Measurements from ENCODE around the gene RBM44. TPM values are rescaled to one million over a fixed set of nuclear protein-coding genes. Genes with fewer than 3 reads are reported as not detected.
A peak's percentile ranks its signal among the peaks of the same experiment; 100 is the strongest.

Gene RBM44
- total RNA-seq, 4 donors from 2014 or later, result 0.45 to 1.4 (median 0.93) TPM

DNA sequence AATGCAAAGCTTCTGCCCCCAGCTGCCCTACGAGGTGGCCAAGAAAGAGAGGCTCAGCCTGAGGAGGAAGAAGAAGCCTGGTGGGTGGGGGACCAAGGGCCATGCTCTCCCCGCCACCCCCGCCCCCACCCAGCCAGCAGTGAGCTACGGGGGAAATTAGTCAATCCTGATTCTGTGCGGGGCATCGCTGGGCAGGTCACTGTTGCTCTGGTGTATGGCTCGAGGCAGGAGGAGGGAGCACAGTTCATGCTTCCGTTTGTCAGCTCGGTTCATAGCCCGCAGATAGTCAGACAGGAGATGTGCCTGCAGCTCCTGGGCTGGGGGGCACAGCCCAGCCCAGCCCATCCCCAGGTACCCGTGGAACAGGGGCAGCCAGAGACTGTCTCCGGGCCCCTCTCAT, 78.0 kb downstream of the RBM44 start:
- no peaks in the 10 kb centered on the region for H3K27me3 ChIP-seq
- 48% methylated on average over 2 of the region's 12 CpGs; no CpG with 5 or more reads in 1 of the 2 donors for WGBS, 2 donors (ENCODE audit: low coverage in 1 of 2)
- TF ChIP-seq POLR2A (IDR thresholded peaks at IDR 0.05) (no peak), EP300 (IDR thresholded peaks at IDR 0.05) (no peak), POLR2AphosphoS5 (IDR thresholded peaks at IDR 0.05) (no peak)
- TF ChIP-seq, protein P1, sequence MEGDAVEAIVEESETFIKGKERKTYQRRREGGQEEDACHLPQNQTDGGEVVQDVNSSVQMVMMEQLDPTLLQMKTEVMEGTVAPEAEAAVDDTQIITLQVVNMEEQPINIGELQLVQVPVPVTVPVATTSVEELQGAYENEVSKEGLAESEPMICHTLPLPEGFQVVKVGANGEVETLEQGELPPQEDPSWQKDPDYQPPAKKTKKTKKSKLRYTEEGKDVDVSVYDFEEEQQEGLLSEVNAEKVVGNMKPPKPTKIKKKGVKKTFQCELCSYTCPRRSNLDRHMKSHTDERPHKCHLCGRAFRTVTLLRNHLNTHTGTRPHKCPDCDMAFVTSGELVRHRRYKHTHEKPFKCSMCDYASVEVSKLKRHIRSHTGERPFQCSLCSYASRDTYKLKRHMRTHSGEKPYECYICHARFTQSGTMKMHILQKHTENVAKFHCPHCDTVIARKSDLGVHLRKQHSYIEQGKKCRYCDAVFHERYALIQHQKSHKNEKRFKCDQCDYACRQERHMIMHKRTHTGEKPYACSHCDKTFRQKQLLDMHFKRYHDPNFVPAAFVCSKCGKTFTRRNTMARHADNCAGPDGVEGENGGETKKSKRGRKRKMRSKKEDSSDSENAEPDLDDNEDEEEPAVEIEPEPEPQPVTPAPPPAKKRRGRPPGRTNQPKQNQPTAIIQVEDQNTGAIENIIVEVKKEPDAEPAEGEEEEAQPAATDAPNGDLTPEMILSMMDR (IDR thresholded peaks at IDR 0.05), result no peak
- H3K9me3 ChIP-seq, result no peaks in the 10 kb centered on the region
- peaks cover 0 to 24% of the 10 kb centered on the region in 2 donors for H3K36me3 ChIP-seq
- no peak for ATAC-seq
- peak overlapping the region; percentile 6 to 97 (median 90) for H3K27ac ChIP-seq
- peaks cover 8 to 78% (median 34%) of the 10 kb centered on the region in 3 donors for H3K4me1 ChIP-seq
- H3K4me3 ChIP-seq, result no peak overlapping the region

GRCh38 chr2:237876951-237877491, 78.4 kb downstream of the RBM44 start:
- Histone ChIP-seq H3K4me3 (no peak overlapping the region), H3K27me3 (no peaks in the 10 kb centered on the region), H3K36me3 (peaks cover 0 to 24% of the 10 kb centered on the region in 2 donors), H3K27ac (peak overlapping the region in 3 of 4 donors; percentile 84 to 97 (median 95)), H3K9me3 (no peaks in the 10 kb centered on the region), H3K4me1 (peaks cover 8 to 73% (median 29%) of the 10 kb centered on the region in 3 donors)
- TF ChIP-seq POLR2A (IDR thresholded peaks at IDR 0.05) (no peak), EP300 (IDR thresholded peaks at IDR 0.05) (no peak), POLR2AphosphoS5 (IDR thresholded peaks at IDR 0.05) (no peak)
- TF ChIP-seq, protein P1 (IDR thresholded peaks at IDR 0.05), result no peak
- 90 to 100% methylated on average over 2 to 4 of the region's 23 CpGs for WGBS, 2 donors (ENCODE audit: low coverage in 1 of 2)
- ATAC-seq, result no peak

DNA sequence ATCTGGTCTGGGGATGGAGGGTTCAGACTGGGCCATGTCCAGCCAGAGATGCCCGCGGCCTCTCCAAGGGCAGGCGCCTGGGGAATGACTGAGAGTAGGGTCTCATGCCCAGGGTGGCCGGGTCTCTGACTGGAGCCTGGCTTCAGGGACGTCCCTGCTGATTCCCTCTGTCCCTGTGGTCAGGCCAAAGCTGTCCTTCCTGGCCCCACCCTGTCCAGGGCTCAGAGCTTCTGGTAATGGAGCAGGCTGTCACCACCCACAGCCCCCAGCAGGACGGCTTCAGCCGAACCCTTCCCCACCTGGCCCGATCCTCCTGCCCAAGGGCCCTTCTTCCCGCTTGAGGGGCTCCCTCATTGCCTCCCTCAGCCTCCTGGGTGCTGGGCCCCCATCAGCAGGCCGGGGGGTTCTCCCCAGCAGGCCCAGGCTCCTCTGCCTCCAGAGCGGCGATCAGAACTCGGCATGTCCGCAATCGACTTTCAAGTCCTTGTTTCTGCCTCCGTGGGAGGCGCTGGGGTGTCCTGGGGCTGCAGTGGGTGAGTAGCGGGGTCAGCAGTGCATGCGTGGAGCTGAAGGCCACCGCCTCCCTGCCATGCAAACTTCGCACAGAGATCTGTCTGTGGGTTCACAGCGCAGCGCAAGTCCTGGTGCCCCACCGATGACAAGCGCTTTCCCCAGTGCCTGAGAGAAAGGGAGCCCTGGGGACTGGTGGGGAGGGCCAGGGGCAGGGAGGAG, 79.2 kb downstream of the RBM44 start:
- peaks cover 8 to 72% (median 28%) of the 10 kb centered on the region in 3 donors for H3K4me1 ChIP-seq
- no peak for ATAC-seq
- WGBS, 2 donors (ENCODE audit: low coverage in 1 of 2), result 100% methylated on average over 1 of the region's 25 CpGs; no CpG with 5 or more reads in 1 of the 2 donors
- peak overlapping the region in 3 of 4 donors; percentile 84 to 97 (median 95) for H3K27ac ChIP-seq
- H3K4me3 ChIP-seq, result no peak overlapping the region
- no peaks in the 10 kb centered on the region for H3K9me3 ChIP-seq
- no peak for TF ChIP-seq POLR2A (IDR thresholded peaks at IDR 0.05)
- no peak for TF ChIP-seq EP300 (IDR thresholded peaks at IDR 0.05)
- H3K27me3 ChIP-seq, result no peaks in the 10 kb centered on the region
- peaks cover 0 to 24% of the 10 kb centered on the region in 2 donors for H3K36me3 ChIP-seq

GRCh38 chr2:237878321-237879057, 79.9 kb downstream of the RBM44 start:
- no peak for TF ChIP-seq POLR2A (IDR thresholded peaks at IDR 0.05)
- TF ChIP-seq, protein P1 (IDR thresholded peaks at IDR 0.05), result no peak
- no peak for TF ChIP-seq POLR2AphosphoS5 (IDR thresholded peaks at IDR 0.05)
- no peak for TF ChIP-seq EP300 (IDR thresholded peaks at IDR 0.05)
- 90% methylated on average over 4 of the region's 14 CpGs; no CpG with 5 or more reads in 1 of the 2 donors for WGBS, 2 donors (ENCODE audit: low coverage in 1 of 2)
- Histone ChIP-seq H3K27me3 (no peaks in the 10 kb centered on the region), H3K4me1 (peaks cover 8 to 72% (median 27%) of the 10 kb centered on the region in 3 donors), H3K27ac (peak overlapping the region; percentile 17 to 97 (median 90)), H3K9me3 (no peaks in the 10 kb centered on the region), H3K4me3 (no peak overlapping the region), H3K36me3 (peaks cover 0 to 24% of the 10 kb centered on the region in 2 donors)
- no peak for ATAC-seq

- Histone ChIP-seq H3K27me3 (no peaks in the 10 kb centered on the region), H3K4me1 (peaks cover 4 to 72% (median 22%) of the 10 kb centered on the region in 3 donors), H3K4me3 (no peak overlapping the region), H3K36me3 (peaks cover 0 to 24% of the 10 kb centered on the region in 2 donors), H3K9me3 (no peaks in the 10 kb centered on the region), H3K27ac (peak overlapping the region in 3 of 4 donors; percentile 84 to 97 (median 95))
- WGBS, 2 donors (ENCODE audit: low coverage in 1 of 2), result 82 to 88% methylated on average over 3 to 5 of the region's 5 CpGs
- TF ChIP-seq, protein P1 (IDR thresholded peaks at IDR 0.05), result no peak
- TF ChIP-seq POLR2A (IDR thresholded peaks at IDR 0.05) (no peak), POLR2AphosphoS5 (IDR thresholded peaks at IDR 0.05) (no peak), EP300 (IDR thresholded peaks at IDR 0.05) (no peak)
- ATAC-seq, result no peak
Observed at GRCh38 chr2:237879058-237879430, 80.5 kb downstream of the RBM44 start.
